Peyer's patch (tissue), 4 donors: ENCODE measurements around the gene TTC29. TPM values are rescaled to one million over a fixed set of nuclear protein-coding genes. Genes with fewer than 3 reads are reported as not detected.
"Not testable (repeated sequence)": the region's sequence is repeated elsewhere in the genome, so short reads cannot be mapped to it uniquely, and the experiment has no call there.

Experiments
- DNase-seq, 3 donors: peaks; one replicate each; pipeline ENCODE4 v3.0.0-alpha.2; 2017 to 2019
- H3K27ac ChIP-seq, 4 donors: fragments of 200-600 bp; sonication (generic); one replicate each; pipeline ENCODE4 v1.5.1; 2016 to 2019
- H3K27me3 ChIP-seq, 2 donors: fragments of 200-600 bp; sonication (generic); one replicate each; pipeline ENCODE4 v1.5.1; 2019
- H3K36me3 ChIP-seq, 3 donors: fragments of 200-600 bp; sonication (generic); one replicate each; pipeline ENCODE4 v1.5.1; 2016 to 2019
- H3K4me1 ChIP-seq, 4 donors: fragments of 200-600 bp; sonication (generic); one replicate each; pipeline ENCODE4 v1.5.1; 2016 to 2019
- H3K4me3 ChIP-seq, 4 donors: fragments of 200-600 bp; sonication (generic); 1 replicate in 3 of 4; 2 replicates in 1 of 4; pipeline ENCODE4 v1.5.1; 2016 to 2019; ENCODE audit warnings: mild to moderate bottlenecking in 1 of 4
- H3K9me3 ChIP-seq, 4 donors: fragments of 200-600 bp; sonication (generic); one replicate each; pipeline ENCODE4 v1.5.1; 2016 to 2019; ENCODE audit warnings: mild to moderate bottlenecking in 1 of 4
- CTCF ChIP-seq, 6 experiments: fragments of 450-650 bp in 4 of 6; fragments of 200-600 bp in 2 of 6; sonication (generic) in 1 of 6; IDR thresholded peaks; one replicate each; pipeline ENCODE4 v1.5.1; 2017 to 2019; ENCODE audit warnings: antibody characterized with exemption in 6 of 6, mild to moderate bottlenecking in 3 of 6, moderate library complexity in 1 of 6
- POLR2A ChIP-seq, 2 donors: fragments of 450-650 bp; IDR thresholded peaks; one replicate each; pipeline ENCODE4 v1.5.1; 2017; ENCODE audit warnings: antibody characterized with exemption in 2 of 2, mild to moderate bottlenecking in 2 of 2, moderate library complexity in 2 of 2
- total RNA-seq, 4 donors: library from RNA; depleted of rRNA; stranded (reverse); fragments of >200 nt; gene quantifications; one replicate each; pipeline ENCODE4 v1.1.0, GENCODE V29; 2016

The TTC29 gene
- total RNA-seq, 4 donors from 2014 or later, result not detected

- H3K36me3 ChIP-seq, result no peaks in the 10 kb centered on the region
- TF ChIP-seq CTCF (IDR thresholded peaks at IDR 0.05) (no peak), POLR2A (IDR thresholded peaks at IDR 0.05) (no peak)
- no peak overlapping the region for H3K27ac ChIP-seq
- H3K4me3 ChIP-seq, result no peak overlapping the region
- no peaks in the 10 kb centered on the region for H3K27me3 ChIP-seq
- no peaks in the 10 kb centered on the region for H3K4me1 ChIP-seq
- H3K9me3 ChIP-seq, result no peaks in the 10 kb centered on the region
- DNase-seq, result no peak
These were observed 104.9 kb downstream of the TTC29 start for GRCh38 chr4:146840731-146841130.

DNA sequence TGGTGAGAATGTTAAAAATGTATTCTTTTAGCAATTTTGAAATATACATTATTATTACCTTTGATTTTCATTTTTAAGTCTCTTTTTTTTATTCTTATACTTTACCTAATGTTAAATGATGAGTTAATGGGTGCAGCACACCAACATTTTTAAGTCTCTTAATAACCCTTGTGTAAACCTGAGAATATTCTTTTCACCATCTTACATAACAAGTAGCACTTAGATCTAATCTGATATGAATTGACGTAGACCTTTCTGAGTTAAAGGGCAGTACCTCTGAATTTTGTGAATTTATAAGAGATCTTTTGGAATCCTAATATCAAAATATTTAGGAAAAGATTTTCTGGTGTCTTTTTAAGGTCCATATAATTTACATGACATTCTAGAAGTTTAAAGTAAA lies 110.6 kb downstream of the TTC29 start:
- no peak for DNase-seq
- H3K36me3 ChIP-seq, result no peaks in the 10 kb centered on the region

DNA sequence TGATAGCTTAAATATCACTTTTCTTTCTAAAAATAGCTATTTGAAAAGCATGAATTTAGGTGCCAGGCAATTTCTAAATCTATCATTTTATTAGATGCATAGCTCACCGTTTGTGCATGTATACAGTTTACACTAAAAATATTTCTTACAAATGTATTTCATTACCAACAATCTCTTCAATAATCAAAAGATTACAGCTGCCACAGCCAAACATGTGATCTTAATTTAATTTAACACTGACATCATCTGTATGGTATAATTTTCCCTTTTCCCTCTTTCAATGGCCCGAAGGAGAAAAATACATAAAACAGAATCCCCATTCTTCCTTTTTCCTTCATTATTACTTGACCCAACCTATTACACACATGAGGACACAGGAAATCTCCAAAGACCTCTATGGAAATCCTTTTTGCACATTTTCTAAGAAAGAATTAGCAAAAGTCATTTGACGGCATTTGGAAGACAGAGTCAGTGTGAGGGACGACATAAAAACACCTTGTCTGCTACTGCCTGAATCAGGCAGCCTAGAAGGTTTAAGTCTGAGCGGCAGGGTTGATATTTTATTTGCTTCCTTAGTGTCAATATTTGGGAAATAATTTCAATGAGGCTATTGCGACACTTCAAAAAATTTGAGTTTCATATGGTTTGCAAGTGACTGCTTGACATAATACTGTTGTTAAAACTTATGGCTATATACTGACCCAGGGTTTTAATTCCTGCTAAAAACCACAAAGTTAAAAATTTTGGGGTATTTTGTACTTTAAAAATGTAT lies 111.2 kb downstream of the TTC29 start:
- H3K9me3 ChIP-seq, result no peaks in the 10 kb centered on the region
- no peak for DNase-seq
- TF ChIP-seq CTCF (IDR thresholded peaks at IDR 0.05) (no peak), POLR2A (IDR thresholded peaks at IDR 0.05) (no peak)
- no peaks in the 10 kb centered on the region for H3K27me3 ChIP-seq
- H3K4me1 ChIP-seq, result no peaks in the 10 kb centered on the region
- H3K4me3 ChIP-seq, result no peak overlapping the region
- H3K36me3 ChIP-seq, result no peaks in the 10 kb centered on the region
- H3K27ac ChIP-seq, result no peak overlapping the region

More for the DNA sequence above, 110.6 kb downstream of the TTC29 start:
- no peak overlapping the region for H3K4me3 ChIP-seq
- no peaks in the 10 kb centered on the region for H3K9me3 ChIP-seq
- no peaks in the 10 kb centered on the region for H3K4me1 ChIP-seq
- TF ChIP-seq POLR2A (IDR thresholded peaks at IDR 0.05) (no peak), CTCF (IDR thresholded peaks at IDR 0.05) (no peak)
- no peaks in the 10 kb centered on the region for H3K27me3 ChIP-seq
- H3K27ac ChIP-seq, result no peak overlapping the region

DNA sequence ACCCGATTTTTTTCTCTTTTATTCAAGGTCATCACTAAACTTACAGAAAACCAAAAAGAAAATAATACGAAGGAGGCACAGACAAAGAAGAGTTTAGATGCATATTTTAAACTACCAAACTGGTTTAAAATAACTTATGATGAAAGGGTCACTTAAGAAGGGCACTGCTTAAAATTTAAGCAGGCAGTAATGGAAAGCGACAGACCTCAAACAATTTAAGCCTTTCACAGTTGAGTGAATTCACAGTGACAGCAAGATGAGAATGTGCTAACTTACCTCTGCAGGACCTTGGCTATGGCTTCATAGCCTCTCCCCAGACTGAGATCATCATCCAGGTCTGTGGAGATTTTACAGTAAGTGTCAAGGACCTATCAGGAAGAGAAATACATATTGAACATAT lies 112.1 kb downstream of the TTC29 start:
- Histone ChIP-seq H3K4me1 (no peaks in the 10 kb centered on the region), H3K36me3 (no peaks in the 10 kb centered on the region), H3K4me3 (no peak overlapping the region), H3K27ac (no peak overlapping the region), H3K27me3 (no peaks in the 10 kb centered on the region), H3K9me3 (no peaks in the 10 kb centered on the region)
- no peak for DNase-seq
- TF ChIP-seq CTCF (IDR thresholded peaks at IDR 0.05) (no peak), POLR2A (IDR thresholded peaks at IDR 0.05) (no peak)

- not testable (repeated sequence) for DNase-seq, H3K27ac ChIP-seq
These were observed 122.7 kb downstream of the TTC29 start for GRCh38 chr4:146822980-146823379.

DNA sequence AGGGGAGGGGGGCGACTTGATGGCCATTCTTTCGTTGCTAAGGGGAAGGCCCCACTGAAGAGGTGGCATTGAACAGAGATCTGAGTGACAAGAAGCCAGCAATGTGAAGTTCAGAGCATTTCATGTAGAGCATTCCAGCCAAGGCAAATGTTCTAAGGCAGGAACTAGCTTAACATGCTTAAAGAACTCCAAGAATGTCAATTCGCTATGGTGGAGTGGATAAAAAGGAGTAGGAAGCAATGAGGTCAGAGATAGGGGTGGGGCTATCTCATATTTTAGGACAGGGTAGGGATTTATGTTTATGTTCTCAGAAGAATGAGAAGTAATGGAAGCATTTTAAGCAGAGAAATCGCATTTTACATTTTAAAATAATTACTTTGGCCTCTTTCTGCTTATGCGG lies 130.9 kb downstream of the TTC29 start:
- Histone ChIP-seq H3K4me3 (no peak overlapping the region), H3K27ac (no peak overlapping the region), H3K9me3 (no peaks in the 10 kb centered on the region), H3K4me1 (no peaks in the 10 kb centered on the region), H3K27me3 (no peaks in the 10 kb centered on the region), H3K36me3 (no peaks in the 10 kb centered on the region)
- TF ChIP-seq CTCF (IDR thresholded peaks at IDR 0.05), result no peak
- no peak for TF ChIP-seq POLR2A (IDR thresholded peaks at IDR 0.05)
- no peak for DNase-seq

More at GRCh38 chr4:146822980-146823379, 122.7 kb downstream of the TTC29 start:
- not testable (repeated sequence) for H3K4me1 ChIP-seq, H3K9me3 ChIP-seq, H3K4me3 ChIP-seq, H3K27me3 ChIP-seq, H3K36me3 ChIP-seq
